PC-3 (cell line): Measurements from ENCODE around the gene JMJD6. TPM values are rescaled to one million over a fixed set of nuclear protein-coding genes. Genes with fewer than 3 reads are reported as not detected.

Experiments
- ATAC-seq: fragments of 200-7000 bp; cut with Tn5 transposase; 2 replicates; pipeline ENCODE4 v1.9.1; 2020; ENCODE audit warnings: mild to moderate bottlenecking, moderate library complexity
- BruUV-seq: library from RNA; stranded (reverse); fragments of 400-500 nt; replicated peaks from 2 replicates; lab custom pipeline; 2021; lab: Mats Ljungman, UMichigan
- CTCF ChIA-PET: fragments of 300-600 bp; sonication (Branson Sonifier 250); formaldehyde crosslinking; loops from one replicate; lab custom pipeline; 2022; ENCODE audit warnings: antibody characterized with exemption; lab: Charles Lee
- POLR2A ChIA-PET: fragments of 300-600 bp; sonication (Branson Sonifier 250); formaldehyde crosslinking; loops from one replicate; lab custom pipeline; 2022; ENCODE audit warnings: antibody characterized with exemption; ENCODE audit not compliant: unreplicated experiment; lab: Charles Lee
- DNase-seq: peaks from one replicate; pipeline ENCODE4 v3.0.0-alpha.2; 2015
- H2AFZ ChIP-seq: fragments of 300-600 bp; sonication (generic); 2 replicates; pipeline ENCODE4 v1.6.0; 2016; ENCODE audit warnings: antibody characterized with exemption, low read length
- H3F3A ChIP-seq: fragments of 300-600 bp; sonication (generic); one replicate; pipeline ENCODE4 v1.6.0; 2017; ENCODE audit warnings: antibody characterized with exemption, low read length, control low read depth, mild to moderate bottlenecking; ENCODE audit not compliant: unreplicated experiment
- H3K27ac ChIP-seq: fragments of 300-600 bp; sonication (generic); 2 replicates; pipeline ENCODE4 v1.5.1; 2016; ENCODE audit warnings: mild to moderate bottlenecking, low read length
- H3K27me3 ChIP-seq: fragments of 300-600 bp; sonication (generic); 2 replicates; pipeline ENCODE4 v1.6.1; 2016; ENCODE audit warnings: low read length, mixed read lengths
- H3K36me3 ChIP-seq: fragments of 300-600 bp; sonication (generic); 2 replicates; pipeline ENCODE4 v1.6.1; 2016; ENCODE audit warnings: low read depth, mixed run types, low read length, mixed read lengths
- H3K4me1 ChIP-seq: fragments of 300-600 bp; sonication (generic); 2 replicates; pipeline ENCODE4 v1.5.1; 2016; ENCODE audit warnings: low read length; ENCODE audit not compliant: insufficient read depth
- H3K4me2 ChIP-seq: fragments of 300-600 bp; sonication (generic); 2 replicates; pipeline ENCODE4 v1.6.0; 2016; ENCODE audit warnings: low read length
- H3K4me3 ChIP-seq: fragments of 300-600 bp; sonication (generic); 2 replicates; pipeline ENCODE4 v1.5.1; 2016; ENCODE audit warnings: mild to moderate bottlenecking, low read length, mixed read lengths
- H3K79me2 ChIP-seq: fragments of 300-600 bp; sonication (generic); 2 replicates; pipeline ENCODE4 v1.6.1; 2017; ENCODE audit warnings: low read length, mixed read lengths
- H3K9ac ChIP-seq: fragments of 300-600 bp; sonication (generic); 2 replicates; pipeline ENCODE4 v1.6.0; 2016; ENCODE audit warnings: mild to moderate bottlenecking, low read length
- H3K9me2 ChIP-seq: fragments of 300-600 bp; sonication (generic); replicated peaks from 2 replicates; pipeline ENCODE4 v1.6.1; 2016; ENCODE audit warnings: mixed run types, low read length, mixed read lengths
- H3K9me3 ChIP-seq: fragments of 300-600 bp; sonication (generic); 2 replicates; pipeline ENCODE4 v1.6.1; 2016; ENCODE audit warnings: low read length, mixed read lengths
- H4K20me1 ChIP-seq: fragments of 300-600 bp; sonication (generic); 2 replicates; pipeline ENCODE4 v1.6.1; 2016; ENCODE audit warnings: low read length, mixed read lengths
- CTCF ChIP-seq: fragments of 300-600 bp; sonication (generic); conservative IDR thresholded peaks from 2 replicates; pipeline ENCODE4 v1.5.1; 2017; ENCODE audit warnings: antibody characterized with exemption, low read depth, mild to moderate bottlenecking, low read length
- EZH2 ChIP-seq: fragments of 300-600 bp; sonication (generic); IDR thresholded peaks from one replicate; pipeline ENCODE4 v1.6.1; 2017; ENCODE audit warnings: antibody characterized with exemption, mild to moderate bottlenecking, low read length; ENCODE audit not compliant: unreplicated experiment
- EZH2phosphoT487 ChIP-seq: fragments of 300-600 bp; sonication (generic); IDR thresholded peaks from 2 replicates; pipeline ENCODE4 v1.6.1; 2018; ENCODE audit warnings: mild to moderate bottlenecking, antibody characterized with exemption, low read length, borderline replicate concordance
- intact Hi-C: fragments of 100-400 bp; cut with micrococcal nuclease; formaldehyde crosslinking; loops from 2 replicates; pipeline ENCODE4 v1.9.0; 2023
- total RNA-seq: library from RNA; depleted of rRNA; stranded (reverse); fragments of >200 nt; gene quantifications from 2 replicates; pipeline ENCODE4 v1.2.3, GENCODE V29; 2014

JMJD6 gene
- total RNA-seq, 1 experiment from 2014 or later = 39.0 TPM

- Histone ChIP-seq H3K9ac (peak overlapping the region; percentile 98), H3K79me2 (peaks cover 84% of the 10 kb centered on the region), H3K4me2 (peak overlapping the region; percentile 83), H4K20me1 (peaks cover 45% of the 10 kb centered on the region), H3K36me3 (peaks cover 49% of the 10 kb centered on the region), H3F3A (peaks cover 24% of the 10 kb centered on the region), H3K4me3 (peak overlapping the region; percentile 89), H3K27ac (peak overlapping the region; percentile 64; the same call in 1 of the 2 replicates), H3K9me3 (no peaks in the 10 kb centered on the region), H3K27me3 (no peaks in the 10 kb centered on the region), H2AFZ (no peak overlapping the region), H3K9me2 (no peaks in the 10 kb centered on the region), H3K4me1 (peaks cover 37% of the 10 kb centered on the region)
- intact Hi-C loops = loop anchor here (1.0 to 10.0 kb wide), 2 partner anchors 8 to 549 kb away; no protein-coding TSS in a partner anchor
- TSS peak; percentile 31 for BruUV-seq
- no peak for TF ChIP-seq EZH2
- TF ChIP-seq CTCF = no peak
- TF ChIP-seq EZH2phosphoT487 = no peak
- ChIA-PET CTCF (interaction anchor here (0.6 kb wide), 1 partner anchor 137 kb away, joined by 4 read pairs; no protein-coding TSS in a partner anchor), POLR2A (no interaction called here)
- ATAC-seq (no peak), DNase-seq (no peak)
Observed at GRCh38 chr17:76735586-76736348, 9.4 kb upstream of the JMJD6 start.

- no peak for ATAC-seq
- Histone ChIP-seq H3F3A (peaks cover 27% of the 10 kb centered on the region), H4K20me1 (peaks cover 45% of the 10 kb centered on the region), H2AFZ (no peak overlapping the region), H3K27me3 (no peaks in the 10 kb centered on the region), H3K9me3 (no peaks in the 10 kb centered on the region), H3K4me2 (peak overlapping the region; percentile 83), H3K9ac (peak overlapping the region; percentile 98), H3K36me3 (peaks cover 49% of the 10 kb centered on the region), H3K4me3 (peak overlapping the region; percentile 89), H3K9me2 (no peaks in the 10 kb centered on the region), H3K27ac (no peak overlapping the region), H3K79me2 (peaks cover 83% of the 10 kb centered on the region), H3K4me1 (peaks cover 30% of the 10 kb centered on the region)
- TF ChIP-seq CTCF (no peak), EZH2 (no peak), EZH2phosphoT487 (no peak)
- POLR2A ChIA-PET = no interaction called here
- CTCF ChIA-PET = interaction anchor here (0.6 kb wide), 2 partner anchors 137 to 158 kb away, joined by 4 read pairs; no protein-coding TSS in a partner anchor
- no TSS peak for BruUV-seq
- DNase-seq = peak; percentile 44
- intact Hi-C loops = loop anchor here (1.0 to 10.0 kb wide), 2 partner anchors 8 to 550 kb away; no protein-coding TSS in a partner anchor
Observed at GRCh38 chr17:76735006-76735405, 8.6 kb upstream of the JMJD6 start.
